Parathyroid adenoma (tissue), 2 donors: ENCODE measurements around the gene FXYD5.
"Not testable (repeated sequence)": the region's sequence is repeated elsewhere in the genome, so short reads cannot be mapped to it uniquely, and the experiment has no call there.

Source experiments
- H2AFZ ChIP-seq: fragments of 300-600 bp; sonication (generic); one replicate; pipeline ENCODE4 v1.7.0; 2017; ENCODE audit warnings: antibody characterized with exemption, mild to moderate bottlenecking
- H3K27ac ChIP-seq: fragments of 300-600 bp; sonication (generic); one replicate; pipeline ENCODE4 v1.7.0; 2017
- H3K27me3 ChIP-seq: fragments of 300-600 bp; sonication (generic); one replicate; pipeline ENCODE4 v1.7.0; 2017; ENCODE audit warnings: low read length; ENCODE audit not compliant: control insufficient read depth, insufficient read depth
- H3K36me3 ChIP-seq: fragments of 300-600 bp; sonication (generic); one replicate; pipeline ENCODE4 v1.7.0; 2017; ENCODE audit warnings: low read length; ENCODE audit not compliant: control insufficient read depth, insufficient read depth
- H3K4me1 ChIP-seq: fragments of 300-600 bp; sonication (generic); one replicate; pipeline ENCODE4 v1.7.0; 2017; ENCODE audit warnings: control low read depth
- H3K4me2 ChIP-seq: fragments of 300-600 bp; sonication (generic); one replicate; pipeline ENCODE4 v1.7.0; 2017; ENCODE audit warnings: low read length
- H3K4me3 ChIP-seq: fragments of 300-600 bp; sonication (generic); one replicate; pipeline ENCODE4 v1.7.0; 2017; ENCODE audit warnings: low read depth, low read length
- H3K79me2 ChIP-seq: fragments of 300-600 bp; sonication (generic); one replicate; pipeline ENCODE4 v1.7.0; 2017; ENCODE audit warnings: control low read depth
- H3K9ac ChIP-seq: fragments of 300-600 bp; sonication (generic); one replicate; pipeline ENCODE4 v1.7.0; 2017; ENCODE audit warnings: mild to moderate bottlenecking
- H3K9me3 ChIP-seq: fragments of 300-600 bp; sonication (generic); one replicate; pipeline ENCODE4 v1.7.0; 2017; ENCODE audit warnings: low read length; ENCODE audit not compliant: control insufficient read depth
- CTCF ChIP-seq: fragments of 300-600 bp; sonication (generic); IDR thresholded peaks from one replicate; pipeline ENCODE4 v1.7.0; 2017; ENCODE audit warnings: antibody characterized with exemption, mild to moderate bottlenecking
- donor health status: primary hyperparathyroidism.

FXYD5 gene

DNA sequence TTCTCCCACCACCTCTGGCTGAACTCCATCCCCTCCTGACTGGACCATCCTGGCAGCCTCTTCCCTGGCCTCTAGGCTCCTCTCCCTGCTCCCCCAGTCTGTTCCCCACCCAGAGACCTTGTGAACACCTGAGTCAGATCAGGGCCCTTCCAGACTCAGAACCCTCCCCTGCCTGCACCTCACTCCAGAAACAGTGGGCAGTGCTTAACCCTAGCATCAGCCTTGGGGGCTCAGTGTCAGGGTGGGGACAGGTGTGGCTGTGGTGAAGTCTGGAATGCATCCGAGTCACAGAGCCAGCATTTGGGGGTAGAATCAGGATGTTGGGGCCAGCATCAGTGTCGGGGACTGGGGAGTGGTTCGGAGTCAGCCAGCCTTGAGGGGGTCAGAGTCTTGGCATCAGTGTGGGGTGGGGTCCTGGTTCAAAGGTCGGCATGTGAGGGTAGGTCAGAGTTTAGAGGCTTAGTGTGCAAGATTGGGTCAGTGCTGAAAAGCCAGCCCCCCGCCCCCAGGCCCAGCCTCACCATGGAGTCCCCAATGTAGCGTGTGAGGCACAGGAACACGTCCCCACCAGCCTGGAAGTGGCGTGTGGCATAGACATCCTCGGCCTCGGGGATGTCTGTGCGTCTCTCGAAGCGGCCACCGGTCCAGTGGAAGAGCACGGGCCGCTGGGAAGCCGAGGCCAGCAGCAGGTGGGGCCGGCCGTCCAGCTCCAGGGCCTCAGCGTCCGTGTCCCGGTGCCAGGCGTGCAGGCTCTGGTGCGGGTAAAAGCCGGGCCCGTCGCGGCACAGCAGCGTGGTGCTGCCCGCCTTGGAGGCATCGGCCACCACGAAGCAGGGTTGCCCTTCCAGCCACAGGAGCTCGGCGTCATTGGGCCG lies 28.5 kb upstream of the FXYD5 start:
- H3K4me1 ChIP-seq = peaks cover 10% of the 10 kb centered on the region
- H3K4me3 ChIP-seq = no peak overlapping the region
- H3K9ac ChIP-seq = no peak overlapping the region
- H3K36me3 ChIP-seq = no peaks in the 10 kb centered on the region
- no peak overlapping the region for H2AFZ ChIP-seq
- no peaks in the 10 kb centered on the region for H3K9me3 ChIP-seq
- H3K27ac ChIP-seq = no peak overlapping the region
- no peaks in the 10 kb centered on the region for H3K79me2 ChIP-seq
- H3K4me2 ChIP-seq = no peak overlapping the region
- TF ChIP-seq CTCF = no peak
- H3K27me3 ChIP-seq = no peaks in the 10 kb centered on the region

GRCh38 chr19:35126624-35126959 lies 27.9 kb upstream of the FXYD5 start:
- no peak overlapping the region for H3K4me3 ChIP-seq
- no peak overlapping the region for H3K9ac ChIP-seq
- no peaks in the 10 kb centered on the region for H3K36me3 ChIP-seq
- H2AFZ ChIP-seq = no peak overlapping the region
- H3K79me2 ChIP-seq = no peaks in the 10 kb centered on the region
- H3K4me1 ChIP-seq = peaks cover 10% of the 10 kb centered on the region
- no peaks in the 10 kb centered on the region for H3K27me3 ChIP-seq
- no peak for TF ChIP-seq CTCF
- H3K4me2 ChIP-seq = no peak overlapping the region
- no peak overlapping the region for H3K27ac ChIP-seq
- H3K9me3 ChIP-seq = no peaks in the 10 kb centered on the region

DNA sequence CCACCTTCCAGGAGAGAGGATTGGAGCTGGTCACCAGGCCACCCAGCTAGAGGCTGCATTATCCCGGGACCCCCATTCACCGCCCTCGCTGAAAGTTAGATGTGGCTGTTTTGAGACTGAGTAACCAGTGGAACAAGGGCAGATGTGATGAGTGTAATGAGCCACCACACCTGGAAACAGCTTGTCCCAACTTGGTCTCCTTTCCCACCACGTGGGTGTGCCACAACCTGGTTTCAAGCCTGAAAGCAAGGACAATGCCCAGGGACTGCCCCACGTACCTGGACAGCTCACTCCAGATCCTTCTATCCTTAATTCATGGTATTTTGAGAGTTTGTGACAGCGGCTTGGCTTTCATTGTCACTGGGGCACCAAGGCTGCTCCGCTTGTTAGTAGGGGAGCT lies 26.7 kb upstream of the FXYD5 start:
- H3K9ac ChIP-seq = no peak overlapping the region
- peaks cover 10% of the 10 kb centered on the region for H3K4me1 ChIP-seq
- no peak for TF ChIP-seq CTCF
- no peaks in the 10 kb centered on the region for H3K79me2 ChIP-seq
- H3K27ac ChIP-seq = no peak overlapping the region
- H3K36me3 ChIP-seq = no peaks in the 10 kb centered on the region
- no peak overlapping the region for H3K4me3 ChIP-seq
- H3K27me3 ChIP-seq = no peaks in the 10 kb centered on the region
- H2AFZ ChIP-seq = no peak overlapping the region
- H3K9me3 ChIP-seq = no peaks in the 10 kb centered on the region
- no peak overlapping the region for H3K4me2 ChIP-seq

- H3K36me3 ChIP-seq = no peaks in the 10 kb centered on the region
- H3K9ac ChIP-seq = no peak overlapping the region
- H3K4me1 ChIP-seq = peaks cover 10% of the 10 kb centered on the region
- H3K9me3 ChIP-seq = no peaks in the 10 kb centered on the region
- H3K4me2 ChIP-seq = no peak overlapping the region
- no peak overlapping the region for H3K27ac ChIP-seq
- H3K79me2 ChIP-seq = no peaks in the 10 kb centered on the region
- H3K4me3 ChIP-seq = no peak overlapping the region
- H3K27me3 ChIP-seq = no peaks in the 10 kb centered on the region
- no peak overlapping the region for H2AFZ ChIP-seq
- no peak for TF ChIP-seq CTCF
These were observed 26.0 kb upstream of the FXYD5 start for GRCh38 chr19:35128398-35129057.

- not testable (repeated sequence) for H3K4me3 ChIP-seq, H3K4me2 ChIP-seq, H3K79me2 ChIP-seq, H2AFZ ChIP-seq, H3K4me1 ChIP-seq, H3K9me3 ChIP-seq, H3K36me3 ChIP-seq, H3K9ac ChIP-seq, H3K27me3 ChIP-seq, H3K27ac ChIP-seq
These were observed 24.7 kb upstream of the FXYD5 start for GRCh38 chr19:35129724-35130274.
